Measurements from ENCODE around the gene IL16. TPM values are rescaled to one million over a fixed set of nuclear protein-coding genes. Genes with fewer than 3 reads are reported as not detected.
"Not testable (repeated sequence)": the region's sequence is repeated elsewhere in the genome, so short reads cannot be mapped to it uniquely, and the experiment has no call there.

The IL16 gene
- total RNA-seq, 2 experiments from 2014 or later: 80.8 to 83.2 TPM

GRCh38 chr15:81195339-81195864 lies 1.3 kb upstream of the IL16 start:
- POLR2A ChIA-PET: no interaction called here

GRCh38 chr15:81197255-81197630 lies 564 bp downstream of the IL16 start:
- ChIA-PET CTCF (no interaction called here), POLR2A (no interaction called here)

More at GRCh38 chr15:81195339-81195864, 1.3 kb upstream of the IL16 start:
- CTCF ChIA-PET: no interaction called here

- POLR2A ChIA-PET: no interaction called here
- CTCF ChIA-PET: no interaction called here
Measured at GRCh38 chr15:81197688-81198281, 1.1 kb downstream of the IL16 start.

- CTCF ChIA-PET: interaction anchor here (1.6 kb wide), 1 partner anchor 67 kb away, joined by 3 read pairs; no protein-coding TSS in a partner anchor
- POLR2A ChIA-PET: no interaction called here
Measured at GRCh38 chr15:81199031-81199779, 2.5 kb downstream of the IL16 start.

GRCh38 chr15:81206018-81206417 lies 9.3 kb downstream of the IL16 start:
- CTCF ChIA-PET: no interaction called here
- POLR2A ChIA-PET: no interaction called here

- CTCF ChIA-PET: not testable (repeated sequence)
Measured at GRCh38 chr15:81207987-81208386, 11.3 kb downstream of the IL16 start.

GRCh38 chr15:81209635-81210034 lies 13.0 kb downstream of the IL16 start:
- POLR2A ChIA-PET: no interaction called here
- CTCF ChIA-PET: no interaction called here

More at GRCh38 chr15:81207987-81208386, 11.3 kb downstream of the IL16 start:
- POLR2A ChIA-PET: not testable (repeated sequence)

- ChIA-PET CTCF (no interaction called here), POLR2A (no interaction called here)
Measured at GRCh38 chr15:81211376-81211775, 14.7 kb downstream of the IL16 start.

GRCh38 chr15:81213982-81214381 lies 17.3 kb downstream of the IL16 start:
- ChIA-PET CTCF (no interaction called here), POLR2A (no interaction called here)

GRCh38 chr15:81215531-81215930 lies 18.9 kb downstream of the IL16 start:
- POLR2A ChIA-PET: no interaction called here
- CTCF ChIA-PET: no interaction called here

GRCh38 chr15:81215983-81216382 lies 19.3 kb downstream of the IL16 start:
- ChIA-PET CTCF (no interaction called here), POLR2A (no interaction called here)

GRCh38 chr15:81216422-81216821 lies 19.7 kb downstream of the IL16 start:
- ChIA-PET CTCF (no interaction called here), POLR2A (no interaction called here)

GRCh38 chr15:81221449-81221848 lies 24.8 kb downstream of the IL16 start:
- ChIA-PET POLR2A (no interaction called here), CTCF (no interaction called here)

- CTCF ChIA-PET: interaction anchor here (0.7 kb wide), 1 partner anchor 134 kb away, joined by 4 read pairs; no protein-coding TSS in a partner anchor
- POLR2A ChIA-PET: no interaction called here
Measured at GRCh38 chr15:81222007-81222406, 25.3 kb downstream of the IL16 start.

- CTCF ChIA-PET: no interaction called here
- POLR2A ChIA-PET: no interaction called here
Measured at GRCh38 chr15:81223346-81223971, 26.8 kb downstream of the IL16 start.

GRCh38 chr15:81224232-81224631 lies 27.6 kb downstream of the IL16 start:
- ChIA-PET POLR2A (no interaction called here), CTCF (no interaction called here)

GRCh38 chr15:81225161-81225671 lies 28.5 kb downstream of the IL16 start:
- ChIA-PET CTCF (no interaction called here), POLR2A (no interaction called here)

- ChIA-PET POLR2A (no interaction called here), CTCF (interaction anchor here (0.6 kb wide), 1 partner anchor 144 kb away, joined by 3 read pairs; no protein-coding TSS in a partner anchor)
Measured at GRCh38 chr15:81227716-81228115, 31.0 kb downstream of the IL16 start.

- CTCF ChIA-PET: no interaction called here
Measured at GRCh38 chr15:81229586-81229985, 32.9 kb downstream of the IL16 start.

GRCh38 chr15:81235276-81236123 lies 38.8 kb downstream of the IL16 start:
- ChIA-PET CTCF (interaction anchor here (1.0 kb wide), 1 partner anchor 31 kb away, joined by 4 read pairs; no protein-coding TSS in a partner anchor), POLR2A (no interaction called here)

More at GRCh38 chr15:81229586-81229985, 32.9 kb downstream of the IL16 start:
- POLR2A ChIA-PET: no interaction called here

All from activated CD8-positive, alpha-beta memory T cell treated with anti-CD3 and anti-CD28 coated beads for 36 hours (primary cell).